Measurements from ENCODE around the gene PTPRH. TPM values are rescaled to one million over a fixed set of nuclear protein-coding genes. Genes with fewer than 3 reads are reported as not detected.
A peak's percentile ranks its signal among the peaks of the same experiment; 100 is the strongest.

The PTPRH gene
- total and polyA plus RNA-seq, 9 of the 15 experiments (the other 6 are each of a cell fraction or from before 2014, with no cell fraction given) = 0.87 to 34.3 (median 22.7) TPM

DNA sequence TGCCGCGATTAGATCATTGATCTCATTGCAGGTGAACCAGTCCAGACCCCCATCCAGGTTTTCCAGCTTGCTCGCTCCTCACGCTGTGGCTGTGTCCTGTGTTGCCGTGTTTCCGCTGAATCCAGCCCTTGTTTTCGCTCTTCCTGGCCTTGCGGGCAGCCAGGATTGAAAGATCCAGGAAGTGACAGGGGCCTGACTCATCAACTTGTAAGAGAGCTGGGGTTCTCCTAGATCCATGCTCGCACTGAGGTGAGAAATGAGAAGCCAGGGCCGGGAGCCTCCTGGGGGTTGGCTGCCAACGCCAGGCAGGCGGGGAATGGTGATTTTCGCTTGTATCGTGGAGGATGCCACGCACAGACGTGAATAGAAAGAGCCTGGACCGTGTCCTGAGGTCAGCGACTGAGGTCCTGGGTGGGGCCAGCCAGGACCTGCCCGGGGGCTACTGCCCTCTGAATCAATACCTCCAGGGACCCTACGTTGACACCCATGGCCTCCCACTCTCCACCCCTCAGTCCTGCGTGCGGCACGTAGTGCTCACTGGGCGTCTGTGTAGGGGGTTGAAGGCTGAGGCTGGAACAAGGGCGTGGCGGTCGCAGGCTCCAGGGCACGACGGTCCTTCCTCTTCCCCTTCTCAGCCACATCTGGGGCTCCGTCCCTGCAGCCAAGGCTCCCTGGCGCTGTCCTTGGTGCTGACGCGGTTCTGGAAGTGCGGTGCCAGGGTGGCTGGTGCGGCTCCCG, 7.3 kb upstream of the PTPRH start (continued):
- TF ChIP-seq, protein P1, sequence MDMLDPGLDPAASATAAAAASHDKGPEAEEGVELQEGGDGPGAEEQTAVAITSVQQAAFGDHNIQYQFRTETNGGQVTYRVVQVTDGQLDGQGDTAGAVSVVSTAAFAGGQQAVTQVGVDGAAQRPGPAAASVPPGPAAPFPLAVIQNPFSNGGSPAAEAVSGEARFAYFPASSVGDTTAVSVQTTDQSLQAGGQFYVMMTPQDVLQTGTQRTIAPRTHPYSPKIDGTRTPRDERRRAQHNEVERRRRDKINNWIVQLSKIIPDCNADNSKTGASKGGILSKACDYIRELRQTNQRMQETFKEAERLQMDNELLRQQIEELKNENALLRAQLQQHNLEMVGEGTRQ (CRISPR knock-in tag; IDR thresholded peaks at IDR 0.05) = no peak; the same call in 1 of the 2 replicates
- peak; percentile 64; the same call in 1 of the 2 replicates for TF ChIP-seq CBX1 (IDR thresholded peaks at IDR 0.05; ENCODE audit: low read depth)
- TF ChIP-seq, protein P2, sequence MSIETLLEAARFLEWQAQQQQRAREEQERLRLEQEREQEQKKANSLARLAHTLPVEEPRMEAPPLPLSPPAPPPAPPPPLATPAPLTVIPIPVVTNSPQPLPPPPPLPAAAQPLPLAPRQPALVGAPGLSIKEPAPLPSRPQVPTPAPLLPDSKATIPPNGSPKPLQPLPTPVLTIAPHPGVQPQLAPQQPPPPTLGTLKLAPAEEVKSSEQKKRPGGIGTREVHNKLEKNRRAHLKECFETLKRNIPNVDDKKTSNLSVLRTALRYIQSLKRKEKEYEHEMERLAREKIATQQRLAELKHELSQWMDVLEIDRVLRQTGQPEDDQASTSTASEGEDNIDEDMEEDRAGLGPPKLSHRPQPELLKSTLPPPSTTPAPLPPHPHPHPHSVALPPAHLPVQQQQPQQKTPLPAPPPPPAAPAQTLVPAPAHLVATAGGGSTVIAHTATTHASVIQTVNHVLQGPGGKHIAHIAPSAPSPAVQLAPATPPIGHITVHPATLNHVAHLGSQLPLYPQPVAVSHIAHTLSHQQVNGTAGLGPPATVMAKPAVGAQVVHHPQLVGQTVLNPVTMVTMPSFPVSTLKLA (conservative IDR thresholded peaks at IDR 0.05) = peak; percentile 89 to 91
- TF ChIP-seq BRD4 (IDR thresholded peaks at IDR 0.05) = no peak
- peak; percentile 91 for TF ChIP-seq CHD1 (IDR thresholded peaks at IDR 0.05; ENCODE audit: low read length)
- TF ChIP-seq ZNF764 (CRISPR knock-in tag; IDR thresholded peaks at IDR 0.05; ENCODE audit: low read depth) = no peak
- TF ChIP-seq ZNF707 (CRISPR knock-in tag; conservative IDR thresholded peaks at IDR 0.05) = no peak
- no peak for TF ChIP-seq EZH2 (IDR thresholded peaks at IDR 0.05; ENCODE audit: borderline replicate concordance, low read depth, low read length)
- TF ChIP-seq ZNF561 (CRISPR knock-in tag; conservative IDR thresholded peaks at IDR 0.05) = no peak
- TF ChIP-seq, protein P3, sequence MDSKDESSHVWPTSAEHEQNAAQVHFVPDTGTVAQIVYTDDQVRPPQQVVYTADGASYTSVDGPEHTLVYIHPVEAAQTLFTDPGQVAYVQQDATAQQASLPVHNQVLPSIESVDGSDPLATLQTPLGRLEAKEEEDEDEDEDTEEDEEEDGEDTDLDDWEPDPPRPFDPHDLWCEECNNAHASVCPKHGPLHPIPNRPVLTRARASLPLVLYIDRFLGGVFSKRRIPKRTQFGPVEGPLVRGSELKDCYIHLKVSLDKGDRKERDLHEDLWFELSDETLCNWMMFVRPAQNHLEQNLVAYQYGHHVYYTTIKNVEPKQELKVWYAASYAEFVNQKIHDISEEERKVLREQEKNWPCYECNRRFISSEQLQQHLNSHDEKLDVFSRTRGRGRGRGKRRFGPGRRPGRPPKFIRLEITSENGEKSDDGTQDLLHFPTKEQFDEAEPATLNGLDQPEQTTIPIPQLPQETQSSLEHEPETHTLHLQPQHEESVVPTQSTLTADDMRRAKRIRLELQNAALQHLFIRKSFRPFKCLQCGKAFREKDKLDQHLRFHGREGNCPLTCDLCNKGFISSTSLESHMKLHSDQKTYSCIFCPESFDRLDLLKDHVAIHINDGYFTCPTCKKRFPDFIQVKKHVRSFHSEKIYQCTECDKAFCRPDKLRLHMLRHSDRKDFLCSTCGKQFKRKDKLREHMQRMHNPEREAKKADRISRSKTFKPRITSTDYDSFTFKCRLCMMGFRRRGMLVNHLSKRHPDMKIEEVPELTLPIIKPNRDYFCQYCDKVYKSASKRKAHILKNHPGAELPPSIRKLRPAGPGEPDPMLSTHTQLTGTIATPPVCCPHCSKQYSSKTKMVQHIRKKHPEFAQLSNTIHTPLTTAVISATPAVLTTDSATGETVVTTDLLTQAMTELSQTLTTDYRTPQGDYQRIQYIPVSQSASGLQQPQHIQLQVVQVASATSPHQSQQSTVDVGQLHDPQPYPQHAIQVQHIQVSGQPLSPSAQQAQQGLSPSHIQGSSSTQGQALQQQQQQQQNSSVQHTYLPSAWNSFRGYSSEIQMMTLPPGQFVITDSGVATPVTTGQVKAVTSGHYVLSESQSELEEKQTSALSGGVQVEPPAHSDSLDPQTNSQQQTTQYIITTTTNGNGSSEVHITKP (IDR thresholded peaks at IDR 0.05; ENCODE audit: partially characterized antibody) = peak; percentile 66
- TF ChIP-seq CEBPB (tag; IDR thresholded peaks at IDR 0.05) = no peak
- TF ChIP-seq MED1 (CRISPR knock-in tag; IDR thresholded peaks at IDR 0.05; ENCODE audit: borderline replicate concordance) = no peak
- peak; percentile 95 for TF ChIP-seq ZNF224 (CRISPR knock-in tag; IDR thresholded peaks at IDR 0.05)
- no peak for TF ChIP-seq ZNF175 (CRISPR knock-in tag; IDR thresholded peaks at IDR 0.05; ENCODE audit: low read depth)
- TF ChIP-seq C11orf30 (IDR thresholded peaks at IDR 0.05; ENCODE audit: low read depth) = peak; percentile 95
- TF ChIP-seq MAFK (IDR thresholded peaks at IDR 0.05; ENCODE audit: low read length) = peak; percentile 88
- peak; percentile 31; the same call in 1 of the 2 replicates for TF ChIP-seq IRF2 (CRISPR knock-in tag; IDR thresholded peaks at IDR 0.05)
- TF ChIP-seq ZKSCAN1 (IDR thresholded peaks at IDR 0.05; ENCODE audit: low read depth, low read length) = peak; percentile 62; the same call in 1 of the 2 replicates
- TF ChIP-seq, protein P4, sequence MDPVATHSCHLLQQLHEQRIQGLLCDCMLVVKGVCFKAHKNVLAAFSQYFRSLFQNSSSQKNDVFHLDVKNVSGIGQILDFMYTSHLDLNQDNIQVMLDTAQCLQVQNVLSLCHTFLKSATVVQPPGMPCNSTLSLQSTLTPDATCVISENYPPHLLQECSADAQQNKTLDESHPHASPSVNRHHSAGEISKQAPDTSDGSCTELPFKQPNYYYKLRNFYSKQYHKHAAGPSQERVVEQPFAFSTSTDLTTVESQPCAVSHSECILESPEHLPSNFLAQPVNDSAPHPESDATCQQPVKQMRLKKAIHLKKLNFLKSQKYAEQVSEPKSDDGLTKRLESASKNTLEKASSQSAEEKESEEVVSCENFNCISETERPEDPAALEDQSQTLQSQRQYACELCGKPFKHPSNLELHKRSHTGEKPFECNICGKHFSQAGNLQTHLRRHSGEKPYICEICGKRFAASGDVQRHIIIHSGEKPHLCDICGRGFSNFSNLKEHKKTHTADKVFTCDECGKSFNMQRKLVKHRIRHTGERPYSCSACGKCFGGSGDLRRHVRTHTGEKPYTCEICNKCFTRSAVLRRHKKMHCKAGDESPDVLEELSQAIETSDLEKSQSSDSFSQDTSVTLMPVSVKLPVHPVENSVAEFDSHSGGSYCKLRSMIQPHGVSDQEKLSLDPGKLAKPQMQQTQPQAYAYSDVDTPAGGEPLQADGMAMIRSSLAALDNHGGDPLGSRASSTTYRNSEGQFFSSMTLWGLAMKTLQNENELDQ (CRISPR knock-in tag; IDR thresholded peaks at IDR 0.05; ENCODE audit: borderline replicate concordance) = peak; percentile 97; the same call in 1 of the 2 replicates
- peak; percentile 82; the same call in 1 of the 2 replicates for TF ChIP-seq ZNF717 (CRISPR knock-in tag; IDR thresholded peaks at IDR 0.05)

Measured in K562 (cell line).